OCI-LY3 (cell line): ENCODE measurements around the gene LPP.

Experiments
- EZH2phosphoT487 ChIP-seq: fragments of 200-600 bp; shearing (Covaris generic); IDR thresholded peaks from 2 replicates; pipeline ENCODE4 v1.6.1; 2018; ENCODE audit warnings: antibody characterized with exemption, mixed run types, low read depth
- TF ChIP-seq, protein P1 (sequence below): fragments of 200-600, 300-600 bp; sonication (generic); IDR thresholded peaks from 2 replicates; pipeline ENCODE4 v1.5.1; 2014; ENCODE audit warnings: antibody characterized with exemption, low read length, low read depth

DNA sequence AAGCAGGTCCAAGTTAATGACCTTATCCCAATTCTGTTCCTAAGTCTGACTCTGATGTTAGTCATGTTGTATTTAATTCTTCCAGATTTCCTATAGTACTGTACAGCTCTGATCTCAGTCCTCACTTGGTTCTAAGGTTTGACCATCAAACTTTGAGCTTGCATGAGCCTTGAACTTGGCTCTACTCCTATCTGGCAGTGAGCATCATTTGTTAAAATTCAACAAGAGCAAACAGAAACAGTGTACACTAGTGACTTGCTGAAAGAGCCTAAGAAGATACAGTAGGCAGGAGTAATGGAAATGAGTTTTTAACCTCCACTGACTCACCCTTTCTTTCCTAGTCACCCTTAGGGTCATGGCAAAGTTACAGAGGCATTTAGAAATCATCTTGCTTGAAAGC lies 566.7 kb downstream of the LPP start:
- TF ChIP-seq, protein P1, sequence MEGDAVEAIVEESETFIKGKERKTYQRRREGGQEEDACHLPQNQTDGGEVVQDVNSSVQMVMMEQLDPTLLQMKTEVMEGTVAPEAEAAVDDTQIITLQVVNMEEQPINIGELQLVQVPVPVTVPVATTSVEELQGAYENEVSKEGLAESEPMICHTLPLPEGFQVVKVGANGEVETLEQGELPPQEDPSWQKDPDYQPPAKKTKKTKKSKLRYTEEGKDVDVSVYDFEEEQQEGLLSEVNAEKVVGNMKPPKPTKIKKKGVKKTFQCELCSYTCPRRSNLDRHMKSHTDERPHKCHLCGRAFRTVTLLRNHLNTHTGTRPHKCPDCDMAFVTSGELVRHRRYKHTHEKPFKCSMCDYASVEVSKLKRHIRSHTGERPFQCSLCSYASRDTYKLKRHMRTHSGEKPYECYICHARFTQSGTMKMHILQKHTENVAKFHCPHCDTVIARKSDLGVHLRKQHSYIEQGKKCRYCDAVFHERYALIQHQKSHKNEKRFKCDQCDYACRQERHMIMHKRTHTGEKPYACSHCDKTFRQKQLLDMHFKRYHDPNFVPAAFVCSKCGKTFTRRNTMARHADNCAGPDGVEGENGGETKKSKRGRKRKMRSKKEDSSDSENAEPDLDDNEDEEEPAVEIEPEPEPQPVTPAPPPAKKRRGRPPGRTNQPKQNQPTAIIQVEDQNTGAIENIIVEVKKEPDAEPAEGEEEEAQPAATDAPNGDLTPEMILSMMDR = no peak
- TF ChIP-seq EZH2phosphoT487 = no peak
